H1 (cell line): ENCODE results near the gene CLPTM1L. TPM values are rescaled to one million over a fixed set of nuclear protein-coding genes. Genes with fewer than 3 reads are reported as not detected.
A peak's percentile ranks its signal among the peaks of the same experiment; 100 is the strongest.

Experiments
- CTCF ChIA-PET: fragments of 300-600 bp; sonication (Branson Sonifier 250); formaldehyde crosslinking; loops from one replicate; lab custom pipeline; 2021; ENCODE audit not compliant: partially characterized antibody; lab: Charles Lee
- POLR2A ChIA-PET: fragments of 300-600 bp; sonication (Branson Sonifier 250); formaldehyde crosslinking; loops from one replicate; lab custom pipeline; 2021; ENCODE audit warnings: inconsistent platforms; ENCODE audit not compliant: partially characterized antibody; lab: Charles Lee
- DNase-seq, 2 experiments: peaks; one replicate each; pipeline versions ENCODE4 v3.0.0 to v3.0.0-alpha.2; 2010 to 2022; ENCODE audit warnings: low spot score in 2 of 2, low read depth in 1 of 2, mixed read lengths in 1 of 2
- FAIRE-seq: peaks from 2 replicates; lab custom pipeline; 2011; peaks lifted over from hg19 to GRCh38; lab: Jason Lieb, UNC
- H2AFZ ChIP-seq: 2 replicates; pipeline ENCODE4 v1.8.1; 2012; ENCODE audit warnings: low read length, inconsistent platforms
- H2AK5ac ChIP-seq: 2 replicates; pipeline ENCODE4 v1.6.1; 2013; ENCODE audit warnings: low read depth, low read length
- H2BK120ac ChIP-seq: replicated peaks from 2 replicates; pipeline ENCODE3; 2013; ENCODE audit warnings: low read depth, low read length, inconsistent platforms
- H2BK12ac ChIP-seq: 2 replicates; pipeline ENCODE4 v1.6.1; 2013; ENCODE audit warnings: low read depth, low read length
- H2BK15ac ChIP-seq: 2 replicates; pipeline ENCODE4 v1.6.1; 2013; ENCODE audit warnings: low read length
- H2BK20ac ChIP-seq: 2 replicates; pipeline ENCODE4 v1.6.1; 2013; ENCODE audit warnings: low read length
- H2BK5ac ChIP-seq: 2 replicates; pipeline ENCODE4 v1.6.1; 2013; ENCODE audit warnings: low read depth, low read length
- H3K14ac ChIP-seq: 2 replicates; pipeline ENCODE4 v1.6.1; 2013; ENCODE audit warnings: inconsistent platforms; ENCODE audit not compliant: insufficient read length
- H3K18ac ChIP-seq: 2 replicates; pipeline ENCODE4 v1.6.1; 2013; ENCODE audit warnings: low read length; ENCODE audit errors: extremely low read depth
- H3K23ac ChIP-seq: 2 replicates; pipeline ENCODE4 v1.6.1; 2013; ENCODE audit warnings: inconsistent platforms; ENCODE audit not compliant: insufficient read length
- H3K23me2 ChIP-seq: 2 replicates; pipeline ENCODE4 v1.6.1; 2013; ENCODE audit warnings: low read depth, low read length
- H3K27ac ChIP-seq: 2 replicates; pipeline ENCODE4 v1.6.1; 2011; ENCODE audit warnings: low read depth, low read length, inconsistent platforms
- H3K27me3 ChIP-seq, 4 experiments: replicated peaks in 1 of 4; 1 replicate in 1 of 4; 2 replicates in 3 of 4; pipeline versions ENCODE4 v1.6.1 to v1.8.1; 2011 to 2013; ENCODE audit warnings: low read length in 3 of 4, mild to moderate bottlenecking in 3 of 4, inconsistent platforms in 2 of 4, mixed read lengths in 2 of 4, moderate library complexity in 1 of 4; ENCODE audit not compliant: control insufficient read depth in 3 of 4, insufficient read depth in 3 of 4; ENCODE audit errors: extremely low read depth in 1 of 4
- H3K36me3 ChIP-seq, 4 experiments: 2 replicates each; pipeline versions ENCODE4 v1.6.1 to v1.8.1; 2011 to 2013; ENCODE audit warnings: mild to moderate bottlenecking in 4 of 4, low read length in 3 of 4, moderate library complexity in 2 of 4, control low read depth in 1 of 4, inconsistent platforms in 1 of 4; ENCODE audit not compliant: insufficient read depth in 4 of 4, control insufficient read depth in 2 of 4
- H3K4ac ChIP-seq: replicated peaks from 2 replicates; pipeline ENCODE3; 2013; ENCODE audit warnings: low read length, low read depth, mixed read lengths, inconsistent platforms; ENCODE audit not compliant: insufficient read length
- H3K4me1 ChIP-seq, 4 experiments: replicated peaks in 1 of 4; 1 replicate in 1 of 4; 2 replicates in 3 of 4; pipeline versions ENCODE4 v1.6.1 to v1.8.1; 2011 to 2013; ENCODE audit warnings: low read length in 3 of 4, inconsistent platforms in 2 of 4, mixed read lengths in 1 of 4; ENCODE audit not compliant: insufficient read depth in 4 of 4, control insufficient read depth in 3 of 4
- H3K4me2 ChIP-seq, 2 experiments: 2 replicates each; pipeline versions ENCODE4 v1.6.1 to v1.8.1; 2011 to 2013; ENCODE audit warnings: low read depth in 2 of 2, low read length in 2 of 2, control low read depth in 1 of 2, inconsistent platforms in 1 of 2, mild to moderate bottlenecking in 1 of 2; ENCODE audit not compliant: insufficient read depth in 1 of 2
- H3K4me3 ChIP-seq, 4 experiments: fragments of 200-600, 300-600 bp in 1 of 4; sonication (generic), shearing (Covaris generic), sonication (Bioruptor Twin) in 1 of 4; 2 replicates each; pipeline versions ENCODE4 v1.5.1 to v1.8.1; 2011 to 2016; ENCODE audit warnings: low read length in 4 of 4, low read depth in 3 of 4, control low read depth in 2 of 4, inconsistent platforms in 2 of 4, mild to moderate bottlenecking in 2 of 4, mixed read lengths in 1 of 4, moderate library complexity in 1 of 4; ENCODE audit not compliant: insufficient read depth in 2 of 4; ENCODE audit errors: extremely low read depth in 1 of 4
- H3K56ac ChIP-seq: replicated peaks from 2 replicates; pipeline ENCODE3; 2013; ENCODE audit warnings: low read depth, mild to moderate bottlenecking, mixed read lengths, low read length, inconsistent platforms; ENCODE audit not compliant: insufficient read length
- H3K79me1 ChIP-seq: 2 replicates; pipeline ENCODE4 v1.6.1; 2013; ENCODE audit warnings: low read depth, low read length, control low read depth
- H3K79me2 ChIP-seq, 2 experiments: 2 replicates each; pipeline versions ENCODE4 v1.6.1 to v1.8.1; 2012 to 2013; ENCODE audit warnings: low read length in 2 of 2, mild to moderate bottlenecking in 2 of 2, inconsistent platforms in 1 of 2; ENCODE audit not compliant: insufficient read depth in 2 of 2, control insufficient read depth in 1 of 2
- H3K9ac ChIP-seq, 4 experiments: replicated peaks in 1 of 4; 1 replicate in 1 of 4; 2 replicates in 3 of 4; pipeline versions ENCODE4 v1.6.1 to v1.8.1; 2011 to 2013; ENCODE audit warnings: low read depth in 3 of 4, low read length in 3 of 4, control low read depth in 2 of 4, mild to moderate bottlenecking in 2 of 4, moderate library complexity in 2 of 4, inconsistent platforms in 1 of 4; ENCODE audit errors: extremely low read depth in 1 of 4
- H3K9me3 ChIP-seq, 2 experiments: 2 replicates each; pipeline versions ENCODE4 v1.6.1 to v1.8.1; 2012 to 2013; ENCODE audit warnings: mild to moderate bottlenecking in 2 of 2, moderate library complexity in 2 of 2, control low read depth in 1 of 2, inconsistent platforms in 1 of 2, low read depth in 1 of 2, low read length in 1 of 2, mixed read lengths in 1 of 2; ENCODE audit not compliant: insufficient read depth in 2 of 2
- H4K20me1 ChIP-seq, 2 experiments: replicated peaks in 1 of 2; 2 replicates each; pipeline versions ENCODE3 to v1.8.1; 2011 to 2013; ENCODE audit warnings: inconsistent platforms in 2 of 2, low read length in 2 of 2, mild to moderate bottlenecking in 1 of 2; ENCODE audit not compliant: insufficient read depth in 2 of 2, control insufficient read depth in 1 of 2
- H4K5ac ChIP-seq: 2 replicates; pipeline ENCODE4 v1.6.1; 2013; ENCODE audit warnings: low read length, low read depth, mixed read lengths, inconsistent platforms; ENCODE audit not compliant: insufficient read length
- H4K8ac ChIP-seq: 2 replicates; pipeline ENCODE4 v1.8.0; 2013; ENCODE audit warnings: mild to moderate bottlenecking, moderate library complexity, low read length, inconsistent platforms; ENCODE audit not compliant: insufficient read depth; ENCODE audit errors: extremely low read depth
- H4K91ac ChIP-seq: replicated peaks from 2 replicates; pipeline ENCODE3; 2013; ENCODE audit warnings: low read length, mixed read lengths, inconsistent platforms; ENCODE audit not compliant: insufficient read length
- GTF2F1 ChIP-seq: IDR thresholded peaks from 2 replicates; pipeline ENCODE4 v1.6.1; 2012; ENCODE audit warnings: low read depth, low read length, improper control_type of control experiment, borderline replicate concordance
- RNF2 ChIP-seq: fragments of 200-900, 300-1000 bp; sonication (generic); IDR thresholded peaks from 2 replicates; pipeline ENCODE4 v1.7.1; 2016; ENCODE audit warnings: borderline replicate concordance, low read depth, mild to moderate bottlenecking, antibody characterized with exemption, low read length; ENCODE audit not compliant: poor library complexity, severe bottlenecking; ENCODE audit errors: missing control alignments
- ZNF274 ChIP-seq: IDR thresholded peaks from 2 replicates; pipeline ENCODE4 v1.7.0; 2012; ENCODE audit warnings: low read length, borderline replicate concordance; ENCODE audit errors: extremely low read depth
- WGBS, 2 experiments: shearing (Covaris generic) in 1 of 2; methylation state at CpG; one replicate each; pipeline versions ENCODE4 v1.1.6 to v1.1.7; 2013 to 2015; ENCODE audit warnings: low lambda C conversion rate in 2 of 2, mixed read lengths in 2 of 2, inconsistent platforms in 1 of 2, low coverage in 1 of 2, missing lambda C conversion rate in 1 of 2; ENCODE audit not compliant: insufficient replicate concordance in 2 of 2, insufficient coverage in 1 of 2, insufficient read length in 1 of 2; ENCODE audit errors: extremely low coverage in 1 of 2, missing lambda C conversion rate in 1 of 2; 5-methylcytosine and 5-hydroxymethylcytosine counted together
- polyA plus RNA-seq, 7 experiments: library from polyadenylated mRNA; depleted of rRNA in 3 of 7; stranded (reverse) in 5 of 7; unstranded in 2 of 7; fragments of >200 nt in 5 of 7; fragments of 200-250 nt in 2 of 7; gene quantifications; 1 replicate in 5 of 7; 2 replicates in 1 of 7; 4 replicates in 1 of 7; pipeline versions ENCODE4 v1.2.1 to v1.2.3, GENCODE V29; 2011 to 2013; ENCODE audit warnings: missing spikeins in 2 of 7, mixed read lengths in 2 of 7
- total RNA-seq: library from RNA; stranded (reverse); fragmentation: NEBNext Ultra II Directional; extraction: Animal tissue kit (Norgen Biotek cat#: 25700); gene quantifications from 2 replicates; pipeline ENCODE4 v1.2.1, GENCODE V29; 2021

The CLPTM1L gene
- total and polyA plus RNA-seq, 2 of the 8 experiments (the other 6 are each of a cell fraction or from before 2014, with no cell fraction given): 102 to 119 TPM

- no peak overlapping the region for H2BK120ac ChIP-seq
- H3K4me3 ChIP-seq: no peak overlapping the region
- no peak overlapping the region for H2AK5ac ChIP-seq
- TF ChIP-seq GTF2F1 (no peak), ZNF274 (no peak), RNF2 (no peak)
- H3K4me1 ChIP-seq: peaks cover 0 to 12% (median 1%) of the 10 kb centered on the region in 4 experiments; a peak in 4 of 7 replicates
- H3K27me3 ChIP-seq: no peaks in the 10 kb centered on the region
- no peak overlapping the region for H3K23ac ChIP-seq
- no peak overlapping the region for H2BK12ac ChIP-seq
- H2BK15ac ChIP-seq: no peak overlapping the region
- no peaks in the 10 kb centered on the region for H3K9me3 ChIP-seq
- no peak overlapping the region; a peak in 1 of 4 replicates for H3K4me2 ChIP-seq
- WGBS, 2 experiments: 87% methylated on average over 20 of the region's 21 CpGs; no CpG with 5 or more reads in 1 of the 2 experiments
- H3K18ac ChIP-seq: no peak overlapping the region
- POLR2A ChIA-PET: no interaction called here
- peak overlapping the region; percentile 29; the same call in 1 of the 2 replicates for H4K8ac ChIP-seq
- H3K56ac ChIP-seq: no peak overlapping the region
- H3K23me2 ChIP-seq: peaks cover 5% of the 10 kb centered on the region; the same call in 1 of the 2 replicates
- no peak overlapping the region for H3K27ac ChIP-seq
- no peak overlapping the region for H2BK20ac ChIP-seq
- no peak overlapping the region for H4K5ac ChIP-seq
- H3K14ac ChIP-seq: no peak overlapping the region
- H3K79me1 ChIP-seq: no peaks in the 10 kb centered on the region; the same call in 1 of the 2 replicates
- H2AFZ ChIP-seq: no peak overlapping the region
- DNase-seq (no peak), FAIRE-seq (no peak)
- no peak overlapping the region for H2BK5ac ChIP-seq
- no peak overlapping the region for H3K9ac ChIP-seq
- H4K20me1 ChIP-seq: peaks cover 3 to 10% of the 10 kb centered on the region in 2 experiments
- peaks cover 0 to 14% of the 10 kb centered on the region in 2 experiments; a peak in 2 of 4 replicates for H3K79me2 ChIP-seq
- no peak overlapping the region for H4K91ac ChIP-seq
- CTCF ChIA-PET: interaction anchor here (0.9 to 3.6 kb wide), 2 partner anchors 34 to 133 kb away, joined by 3 to 14 read pairs; no protein-coding TSS in a partner anchor
- H3K36me3 ChIP-seq: peaks cover 0 to 9% (median 7%) of the 10 kb centered on the region in 4 experiments; a peak in 5 of 8 replicates
- no peak overlapping the region for H3K4ac ChIP-seq
Measured at GRCh38 chr5:1346627-1347440, 1.9 kb upstream of the CLPTM1L start.
